HG03095 (cell line): Measurements from ENCODE around the gene HNF1A.

Experiments
- ATAC-seq: cut with Tn5 transposase; IDR thresholded peaks from one replicate; pipeline ENCODE4 v1.9.1; 2021; ENCODE audit warnings: moderate library complexity; ENCODE audit not compliant: unreplicated experiment

HNF1A gene

GRCh38 chr12:120984351-120984898 lies 6.1 kb downstream of the HNF1A start:
- ATAC-seq, result no peak

GRCh38 chr12:120988234-120988633 lies 9.9 kb downstream of the HNF1A start:
- no peak for ATAC-seq

GRCh38 chr12:120988658-120989057 lies 10.3 kb downstream of the HNF1A start:
- ATAC-seq, result no peak

GRCh38 chr12:120989687-120990086 lies 11.3 kb downstream of the HNF1A start:
- no peak for ATAC-seq

GRCh38 chr12:120990487-120991055 lies 12.2 kb downstream of the HNF1A start:
- no peak for ATAC-seq

GRCh38 chr12:120991965-120992364 lies 13.6 kb downstream of the HNF1A start:
- ATAC-seq, result no peak

GRCh38 chr12:120992989-120993388 lies 14.6 kb downstream of the HNF1A start:
- no peak for ATAC-seq

GRCh38 chr12:120993496-120993895 lies 15.2 kb downstream of the HNF1A start:
- no peak for ATAC-seq

GRCh38 chr12:120994059-120994458 lies 15.7 kb downstream of the HNF1A start:
- no peak for ATAC-seq

GRCh38 chr12:120994589-120995337 lies 16.4 kb downstream of the HNF1A start:
- ATAC-seq, result no peak

- no peak for ATAC-seq
These were observed 17.9 kb downstream of the HNF1A start for GRCh38 chr12:120996133-120996746.

- ATAC-seq, result no peak
These were observed 19.1 kb downstream of the HNF1A start for GRCh38 chr12:120997448-120997847.

- no peak for ATAC-seq
These were observed 20.1 kb downstream of the HNF1A start for GRCh38 chr12:120998435-120998834.

GRCh38 chr12:120999191-121000120 lies 21.1 kb downstream of the HNF1A start:
- ATAC-seq, result no peak

- no peak for ATAC-seq
These were observed 22.2 kb downstream of the HNF1A start for GRCh38 chr12:121000530-121000929.

GRCh38 chr12:121001060-121001459 lies 22.7 kb downstream of the HNF1A start:
- ATAC-seq, result no peak

GRCh38 chr12:121001841-121002483 lies 23.6 kb downstream of the HNF1A start:
- ATAC-seq, result no peak

- ATAC-seq, result no peak
These were observed 25.3 kb downstream of the HNF1A start for GRCh38 chr12:121003650-121004049.

GRCh38 chr12:121004253-121004815 lies 26.0 kb downstream of the HNF1A start:
- ATAC-seq, result no peak

GRCh38 chr12:121005346-121005815 lies 27.0 kb downstream of the HNF1A start:
- ATAC-seq, result no peak
